ENCODE data around the gene PPP1R8. TPM values are rescaled to one million over a fixed set of nuclear protein-coding genes. Genes with fewer than 3 reads are reported as not detected.
A peak's percentile ranks its signal among the peaks of the same experiment; 100 is the strongest.

Gene PPP1R8
- total and polyA plus RNA-seq, 5 donors from 2014 or later: 23.3 to 45.5 (median 41.2) TPM

GRCh38 chr1:27873671-27874384 is 43.2 kb downstream of the PPP1R8 start:
- Histone ChIP-seq H3K4me3 (ENCODE audit: low read depth, low read length) (peak overlapping the region; percentile 84), H3K4me1 (ENCODE audit: control insufficient read depth, insufficient read depth, low read length, poor library complexity, severe bottlenecking) (peaks cover 66% of the 10 kb centered on the region), H3K9me3 (ENCODE audit: control insufficient read depth in 2 of 2, low read length in 2 of 2) (no peaks in the 10 kb centered on the region), H3K27ac (ENCODE audit: insufficient read depth, low read length, poor library complexity, severe bottlenecking) (peak overlapping the region; percentile 29), H3K27me3 (ENCODE audit: control insufficient read depth, insufficient read depth, low read length) (no peaks in the 10 kb centered on the region), H3K36me3 (ENCODE audit: control insufficient read depth, insufficient read depth, low read length) (peaks cover 12% of the 10 kb centered on the region)
- Mint-ChIP-seq H3K9me3 (no peaks in the 10 kb centered on the region), H3K27me3 (no peaks in the 10 kb centered on the region), H3K27ac (peak overlapping the region; percentile 90 to 98 (median 94)), H3K4me1 (peaks cover 5 to 75% (median 25%) of the 10 kb centered on the region in 4 donors), H3K36me3 (peaks cover 9% of the 10 kb centered on the region), H3K4me3 (peak overlapping the region; percentile 94 to 98 (median 97))
- ATAC-seq (ENCODE audit: low read depth in 2 of 2): no peak
- peak in 1 of 3 donors; percentile 26 for DNase-seq

GRCh38 chr1:27876341-27877114 is 45.9 kb downstream of the PPP1R8 start:
- peak overlapping the region in 3 of 4 donors; percentile 21 to 47 (median 32) for H3K4me3 Mint-ChIP-seq
- H3K9me3 Mint-ChIP-seq: no peaks in the 10 kb centered on the region
- no peak overlapping the region for H3K4me3 ChIP-seq (ENCODE audit: low read depth, low read length)
- H3K4me1 Mint-ChIP-seq: peaks cover 5 to 65% (median 17%) of the 10 kb centered on the region in 4 donors
- peak overlapping the region in 2 of 3 donors; percentile 31 to 74 for H3K27ac Mint-ChIP-seq
- peaks cover 13% of the 10 kb centered on the region for H3K36me3 Mint-ChIP-seq
- peaks cover 28% of the 10 kb centered on the region for H3K36me3 ChIP-seq (ENCODE audit: control insufficient read depth, insufficient read depth, low read length)
- DNase-seq: no peak
- peak overlapping the region; percentile 14 for H3K27ac ChIP-seq (ENCODE audit: insufficient read depth, low read length, poor library complexity, severe bottlenecking)
- H3K4me1 ChIP-seq (ENCODE audit: control insufficient read depth, insufficient read depth, low read length, poor library complexity, severe bottlenecking): peaks cover 49% of the 10 kb centered on the region
- H3K27me3 ChIP-seq (ENCODE audit: control insufficient read depth, insufficient read depth, low read length): no peaks in the 10 kb centered on the region
- H3K9me3 ChIP-seq (ENCODE audit: control insufficient read depth in 2 of 2, low read length in 2 of 2): no peaks in the 10 kb centered on the region
- ATAC-seq (ENCODE audit: low read depth in 2 of 2): no peak
- no peaks in the 10 kb centered on the region for H3K27me3 Mint-ChIP-seq

GRCh38 chr1:27877115-27877416 is 46.5 kb downstream of the PPP1R8 start:
- H3K4me1 ChIP-seq (ENCODE audit: control insufficient read depth, insufficient read depth, low read length, poor library complexity, severe bottlenecking): peaks cover 44% of the 10 kb centered on the region
- Mint-ChIP-seq H3K9me3 (no peaks in the 10 kb centered on the region), H3K36me3 (peaks cover 13% of the 10 kb centered on the region), H3K27me3 (no peaks in the 10 kb centered on the region), H3K4me3 (no peak overlapping the region), H3K4me1 (peaks cover 5 to 59% (median 17%) of the 10 kb centered on the region in 4 donors), H3K27ac (peak overlapping the region in 2 of 3 donors; percentile 31 to 79)
- H3K27ac ChIP-seq (ENCODE audit: insufficient read depth, low read length, poor library complexity, severe bottlenecking): no peak overlapping the region
- DNase-seq: no peak
- ATAC-seq (ENCODE audit: low read depth in 2 of 2): no peak
- no peaks in the 10 kb centered on the region for H3K27me3 ChIP-seq (ENCODE audit: control insufficient read depth, insufficient read depth, low read length)
- peaks cover 33% of the 10 kb centered on the region for H3K36me3 ChIP-seq (ENCODE audit: control insufficient read depth, insufficient read depth, low read length)
- no peak overlapping the region for H3K4me3 ChIP-seq (ENCODE audit: low read depth, low read length)
- no peaks in the 10 kb centered on the region for H3K9me3 ChIP-seq (ENCODE audit: control insufficient read depth in 2 of 2, low read length in 2 of 2)

- H3K4me3 Mint-ChIP-seq: peak overlapping the region in 1 of 4 donors; percentile 64
- no peaks in the 10 kb centered on the region for H3K27me3 Mint-ChIP-seq
- H3K27me3 ChIP-seq (ENCODE audit: control insufficient read depth, insufficient read depth, low read length): no peaks in the 10 kb centered on the region
- H3K36me3 ChIP-seq (ENCODE audit: control insufficient read depth, insufficient read depth, low read length): peaks cover 42% of the 10 kb centered on the region
- peaks cover 5 to 61% (median 15%) of the 10 kb centered on the region in 4 donors for H3K4me1 Mint-ChIP-seq
- no peaks in the 10 kb centered on the region for H3K9me3 Mint-ChIP-seq
- H3K4me1 ChIP-seq (ENCODE audit: control insufficient read depth, insufficient read depth, low read length, poor library complexity, severe bottlenecking): peaks cover 36% of the 10 kb centered on the region
- ATAC-seq (ENCODE audit: low read depth in 2 of 2) (no peak), DNase-seq (no peak)
- H3K36me3 Mint-ChIP-seq: peaks cover 17% of the 10 kb centered on the region
- H3K4me3 ChIP-seq (ENCODE audit: low read depth, low read length): no peak overlapping the region
- peak overlapping the region in 1 of 3 donors; percentile 42 for H3K27ac Mint-ChIP-seq
- no peaks in the 10 kb centered on the region for H3K9me3 ChIP-seq (ENCODE audit: control insufficient read depth in 2 of 2, low read length in 2 of 2)
- no peak overlapping the region for H3K27ac ChIP-seq (ENCODE audit: insufficient read depth, low read length, poor library complexity, severe bottlenecking)
Observed at GRCh38 chr1:27878039-27878438, 47.5 kb downstream of the PPP1R8 start.

GRCh38 chr1:27878787-27879335 is 48.3 kb downstream of the PPP1R8 start:
- H3K27ac Mint-ChIP-seq: peak overlapping the region; percentile 47 to 96 (median 87)
- no peaks in the 10 kb centered on the region for H3K27me3 Mint-ChIP-seq
- no peak overlapping the region for H3K4me3 ChIP-seq (ENCODE audit: low read depth, low read length)
- H3K27me3 ChIP-seq (ENCODE audit: control insufficient read depth, insufficient read depth, low read length): no peaks in the 10 kb centered on the region
- peaks cover 5 to 60% (median 14%) of the 10 kb centered on the region in 4 donors for H3K4me1 Mint-ChIP-seq
- H3K4me3 Mint-ChIP-seq: peak overlapping the region in 1 of 4 donors; percentile 32
- peaks cover 28% of the 10 kb centered on the region for H3K4me1 ChIP-seq (ENCODE audit: control insufficient read depth, insufficient read depth, low read length, poor library complexity, severe bottlenecking)
- ATAC-seq (ENCODE audit: low read depth in 2 of 2) (no peak), DNase-seq (no peak)
- no peak overlapping the region for H3K27ac ChIP-seq (ENCODE audit: insufficient read depth, low read length, poor library complexity, severe bottlenecking)
- H3K36me3 ChIP-seq (ENCODE audit: control insufficient read depth, insufficient read depth, low read length): peaks cover 51% of the 10 kb centered on the region
- no peaks in the 10 kb centered on the region for H3K9me3 Mint-ChIP-seq
- peaks cover 25% of the 10 kb centered on the region for H3K36me3 Mint-ChIP-seq
- H3K9me3 ChIP-seq (ENCODE audit: control insufficient read depth in 2 of 2, low read length in 2 of 2): no peaks in the 10 kb centered on the region

GRCh38 chr1:27879374-27880082 is 48.9 kb downstream of the PPP1R8 start:
- no peak overlapping the region for H3K27ac ChIP-seq (ENCODE audit: insufficient read depth, low read length, poor library complexity, severe bottlenecking)
- no peaks in the 10 kb centered on the region for H3K27me3 Mint-ChIP-seq
- no peak overlapping the region for H3K4me3 ChIP-seq (ENCODE audit: low read depth, low read length)
- H3K9me3 ChIP-seq (ENCODE audit: control insufficient read depth in 2 of 2, low read length in 2 of 2): no peaks in the 10 kb centered on the region
- no peaks in the 10 kb centered on the region for H3K27me3 ChIP-seq (ENCODE audit: control insufficient read depth, insufficient read depth, low read length)
- DNase-seq (no peak), ATAC-seq (ENCODE audit: low read depth in 2 of 2) (no peak)
- peaks cover 30% of the 10 kb centered on the region for H3K36me3 Mint-ChIP-seq
- H3K9me3 Mint-ChIP-seq: peaks cover 0 to 1% (median 0%) of the 10 kb centered on the region in 7 donors
- peaks cover 57% of the 10 kb centered on the region for H3K36me3 ChIP-seq (ENCODE audit: control insufficient read depth, insufficient read depth, low read length)
- no peak overlapping the region for H3K4me3 Mint-ChIP-seq
- H3K4me1 ChIP-seq (ENCODE audit: control insufficient read depth, insufficient read depth, low read length, poor library complexity, severe bottlenecking): peaks cover 21% of the 10 kb centered on the region
- H3K27ac Mint-ChIP-seq: peak overlapping the region; percentile 47 to 96 (median 87)
- H3K4me1 Mint-ChIP-seq: peaks cover 5 to 60% (median 14%) of the 10 kb centered on the region in 4 donors

- Histone ChIP-seq H3K4me1 (ENCODE audit: control insufficient read depth, insufficient read depth, low read length, poor library complexity, severe bottlenecking) (peaks cover 27% of the 10 kb centered on the region), H3K9me3 (ENCODE audit: control insufficient read depth in 2 of 2, low read length in 2 of 2) (no peaks in the 10 kb centered on the region), H3K27me3 (ENCODE audit: control insufficient read depth, insufficient read depth, low read length) (no peaks in the 10 kb centered on the region), H3K4me3 (ENCODE audit: low read depth, low read length) (no peak overlapping the region), H3K27ac (ENCODE audit: insufficient read depth, low read length, poor library complexity, severe bottlenecking) (no peak overlapping the region), H3K36me3 (ENCODE audit: control insufficient read depth, insufficient read depth, low read length) (peaks cover 67% of the 10 kb centered on the region)
- DNase-seq: no peak
- peaks cover 0 to 1% (median 0%) of the 10 kb centered on the region in 7 donors for H3K9me3 Mint-ChIP-seq
- H3K4me3 Mint-ChIP-seq: no peak overlapping the region
- H3K27me3 Mint-ChIP-seq: no peaks in the 10 kb centered on the region
- peaks cover 50% of the 10 kb centered on the region for H3K36me3 Mint-ChIP-seq
- peak overlapping the region; percentile 48 to 65 (median 62) for H3K27ac Mint-ChIP-seq
- ATAC-seq (ENCODE audit: low read depth in 2 of 2): no peak
- H3K4me1 Mint-ChIP-seq: peaks cover 12 to 65% (median 27%) of the 10 kb centered on the region in 4 donors
Observed at GRCh38 chr1:27882543-27882903, 51.9 kb downstream of the PPP1R8 start.

Measured in CD4-positive, CD25-positive, alpha-beta regulatory T cell (primary cell).